ENCODE results near the gene MS4A4E. TPM values are rescaled to one million over a fixed set of nuclear protein-coding genes. Genes with fewer than 3 reads are reported as not detected.

The MS4A4E gene
- polyA plus RNA-seq, 1 experiment: not detected

DNA sequence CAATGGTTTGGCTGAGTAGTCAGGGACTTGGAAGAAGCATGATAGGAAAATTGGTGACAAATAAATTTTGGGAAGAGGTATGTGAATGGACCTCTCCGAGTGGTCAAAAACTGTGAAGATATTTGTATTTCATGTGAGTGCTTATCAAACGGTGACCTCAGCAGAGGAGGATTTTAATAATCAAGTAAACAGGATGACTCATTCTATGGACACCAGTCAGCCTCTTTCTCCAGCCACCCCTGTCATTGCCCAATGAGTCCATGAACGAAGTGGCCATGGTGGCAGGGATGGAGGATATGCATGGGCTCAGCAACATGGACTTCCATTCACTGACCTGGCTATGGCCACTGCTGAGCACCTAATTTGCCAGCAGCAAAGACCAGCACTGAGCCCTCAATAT is 21.2 kb downstream of the MS4A4E start:
- ChIA-PET POLR2A (no interaction called here), CTCF (no interaction called here)
- no peak overlapping the region for H3K4me3 ChIP-seq (ENCODE audit: low read depth, low read length)
- H3K27me3 ChIP-seq (ENCODE audit: control insufficient read depth, insufficient read depth, low read length): no peaks in the 10 kb centered on the region
- TF ChIP-seq CTCF (IDR thresholded peaks at IDR 0.05; ENCODE audit: insufficient read depth, low read depth, low read length): no peak
- DNase-seq (ENCODE audit: low read depth): no peak
- H3K36me3 ChIP-seq (ENCODE audit: control insufficient read depth, insufficient read depth, low read length): no peaks in the 10 kb centered on the region

DNA sequence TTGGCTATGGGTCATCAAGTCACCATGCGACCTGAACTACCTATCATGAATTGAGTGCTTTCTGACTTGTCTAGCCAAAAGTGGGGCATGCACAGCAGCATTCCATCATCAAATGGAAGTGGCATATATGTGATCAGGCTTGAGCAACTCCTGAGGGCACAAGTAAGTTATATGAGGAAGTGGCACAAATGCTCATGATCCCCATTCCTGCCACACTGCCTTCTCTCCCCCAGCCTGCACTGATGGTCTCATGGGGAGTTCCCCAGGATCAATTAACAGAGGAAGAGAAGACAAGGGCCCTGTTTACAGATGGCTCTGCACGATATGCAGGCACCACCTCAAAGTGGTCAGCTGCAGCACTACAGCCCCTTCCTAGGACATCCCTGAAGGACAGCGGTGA is 21.8 kb downstream of the MS4A4E start:
- Histone ChIP-seq H3K4me3 (ENCODE audit: low read depth, low read length) (no peak overlapping the region), H3K27me3 (ENCODE audit: control insufficient read depth, insufficient read depth, low read length) (no peaks in the 10 kb centered on the region), H3K36me3 (ENCODE audit: control insufficient read depth, insufficient read depth, low read length) (no peaks in the 10 kb centered on the region)
- no peak for DNase-seq (ENCODE audit: low read depth)
- CTCF ChIA-PET: no interaction called here
- TF ChIP-seq CTCF (IDR thresholded peaks at IDR 0.05; ENCODE audit: insufficient read depth, low read depth, low read length): no peak
- POLR2A ChIA-PET: no interaction called here

DNA sequence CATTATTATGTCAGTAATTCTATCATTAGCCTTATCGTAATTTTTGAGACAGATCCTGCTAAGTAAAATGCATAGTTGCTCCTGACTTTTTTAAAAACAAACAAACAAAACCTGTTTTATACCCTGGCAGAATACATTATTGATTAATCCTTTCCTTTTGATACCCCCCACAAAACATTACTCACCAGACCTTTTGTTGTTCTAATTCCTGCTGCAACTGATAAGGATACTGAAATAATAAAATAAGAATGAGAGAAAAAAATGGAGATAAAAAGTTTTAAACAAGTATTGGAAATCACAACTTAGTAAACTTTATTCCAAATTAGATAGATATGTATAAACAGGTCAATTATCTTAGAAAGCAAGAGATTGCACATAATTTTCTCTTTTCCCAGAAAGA is 28.6 kb downstream of the MS4A4E start:
- CTCF ChIA-PET: no interaction called here

DNA sequence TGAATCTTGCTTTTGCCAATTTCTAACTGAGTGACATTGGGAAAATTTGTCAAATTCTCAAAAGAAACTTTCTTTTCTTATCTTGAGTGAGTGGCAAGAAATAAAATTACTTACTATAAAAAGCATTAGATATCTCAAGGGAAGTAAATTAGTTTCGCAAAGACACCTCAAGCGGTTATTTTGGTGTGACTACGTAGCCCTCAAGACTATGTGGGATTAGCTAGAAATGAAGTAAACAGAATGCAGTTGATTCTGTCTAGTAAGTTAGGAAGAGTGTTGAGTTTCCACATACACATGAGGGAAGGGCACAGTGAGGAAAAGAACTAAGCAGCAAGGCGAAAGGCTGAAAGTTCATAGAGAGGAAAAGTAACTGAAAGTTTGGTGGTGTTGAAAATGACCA is 31.7 kb downstream of the MS4A4E start:
- POLR2A ChIA-PET: no interaction called here
- CTCF ChIA-PET: no interaction called here
- no peak for TF ChIP-seq CTCF (IDR thresholded peaks at IDR 0.05; ENCODE audit: insufficient read depth, low read depth, low read length)
- H3K36me3 ChIP-seq (ENCODE audit: control insufficient read depth, insufficient read depth, low read length): no peaks in the 10 kb centered on the region
- no peaks in the 10 kb centered on the region for H3K27me3 ChIP-seq (ENCODE audit: control insufficient read depth, insufficient read depth, low read length)
- H3K4me3 ChIP-seq (ENCODE audit: low read depth, low read length): no peak overlapping the region
- no peak for DNase-seq (ENCODE audit: low read depth)

More for the DNA sequence above, 28.6 kb downstream of the MS4A4E start:
- TF ChIP-seq CTCF (IDR thresholded peaks at IDR 0.05; ENCODE audit: insufficient read depth, low read depth, low read length): no peak
- no peaks in the 10 kb centered on the region for H3K27me3 ChIP-seq (ENCODE audit: control insufficient read depth, insufficient read depth, low read length)
- no peak for DNase-seq (ENCODE audit: low read depth)
- no peak overlapping the region for H3K4me3 ChIP-seq (ENCODE audit: low read depth, low read length)
- H3K36me3 ChIP-seq (ENCODE audit: control insufficient read depth, insufficient read depth, low read length): no peaks in the 10 kb centered on the region
- POLR2A ChIA-PET: no interaction called here

DNA sequence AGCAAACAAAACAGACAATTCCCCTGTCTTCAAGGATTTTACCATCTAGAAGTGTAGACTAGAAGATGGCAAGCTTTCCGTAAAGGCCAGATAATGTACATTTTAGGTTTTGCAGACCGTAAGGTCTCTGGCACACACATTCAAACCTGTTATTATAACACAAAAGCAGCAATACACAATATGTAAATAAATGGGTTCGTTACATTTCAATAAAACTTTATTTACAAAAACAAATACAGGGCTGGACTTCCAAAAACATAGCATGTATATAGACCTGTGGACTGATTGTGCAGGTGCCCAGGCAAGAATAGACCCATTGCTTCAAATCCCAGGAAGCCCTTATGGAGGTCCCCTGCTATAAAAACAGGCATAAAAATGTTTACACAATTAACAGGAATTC is 33.0 kb downstream of the MS4A4E start:
- H3K4me3 ChIP-seq (ENCODE audit: low read depth, low read length): no peak overlapping the region
- ChIA-PET CTCF (no interaction called here), POLR2A (no interaction called here)
- no peak for DNase-seq (ENCODE audit: low read depth)
- no peaks in the 10 kb centered on the region for H3K27me3 ChIP-seq (ENCODE audit: control insufficient read depth, insufficient read depth, low read length)
- no peak for TF ChIP-seq CTCF (IDR thresholded peaks at IDR 0.05; ENCODE audit: insufficient read depth, low read depth, low read length)
- no peaks in the 10 kb centered on the region for H3K36me3 ChIP-seq (ENCODE audit: control insufficient read depth, insufficient read depth, low read length)
